ENCODE data around the gene CDK17. TPM values are rescaled to one million over a fixed set of nuclear protein-coding genes. Genes with fewer than 3 reads are reported as not detected.
"Not testable (repeated sequence)": the region's sequence is repeated elsewhere in the genome, so short reads cannot be mapped to it uniquely, and the experiment has no call there.

CDK17 gene
- total RNA-seq, 2 experiments from 2014 or later: 38.7 to 43.5 TPM

DNA sequence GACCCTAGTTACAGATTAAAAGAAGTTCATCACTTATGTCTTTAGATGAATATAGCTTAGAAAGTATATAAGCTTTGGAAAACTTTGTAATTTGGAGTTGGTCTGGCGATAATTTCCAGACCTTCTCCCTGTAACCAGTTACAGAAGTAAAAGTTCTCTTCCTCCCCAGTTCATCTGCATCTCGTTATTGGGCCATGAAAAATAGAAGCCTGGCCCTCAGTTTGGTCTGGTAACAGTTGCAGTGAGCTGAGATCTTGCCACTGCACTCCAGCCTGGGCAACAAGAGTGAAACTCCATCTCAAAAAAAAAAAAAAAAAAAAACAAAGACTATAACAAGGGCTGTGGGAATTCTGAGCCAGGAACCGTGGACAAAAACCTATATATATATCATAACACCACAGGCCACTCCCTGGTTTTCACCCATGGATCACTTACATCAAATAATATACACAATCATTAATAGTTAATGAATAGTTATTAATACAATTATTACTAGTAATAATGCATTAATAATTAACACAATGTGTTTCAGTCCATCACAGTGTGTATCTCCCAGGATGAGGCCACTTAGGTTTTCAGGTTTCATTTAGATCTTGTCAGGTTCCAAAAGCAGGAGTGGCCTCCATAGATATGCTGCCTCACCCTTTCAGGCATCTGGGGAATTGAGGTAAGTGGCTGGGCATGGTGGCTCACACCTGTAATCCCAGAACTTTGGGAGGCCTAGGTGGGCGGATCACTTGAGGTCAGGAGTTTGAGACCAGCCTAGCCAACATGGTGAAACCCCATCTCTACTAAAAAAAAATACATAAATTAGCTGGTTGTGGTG is 32.5 kb upstream of the CDK17 start:
- POLR2A ChIA-PET; H3K9me3 Mint-ChIP-seq; H3K4me3 Mint-ChIP-seq; H3K27me3 Mint-ChIP-seq; DNase-seq; H3K36me3 Mint-ChIP-seq (ENCODE audit: low read depth): not testable (repeated sequence)
- Mint-ChIP-seq H3K4me1 (peaks cover 47% of the 10 kb centered on the region), H3K27ac (peak overlapping the region; percentile 31)
- CTCF ChIA-PET: interaction anchor here (0.6 to 2.0 kb wide), 3 partner anchors 15 to 57 kb away, joined by 3 to 8 read pairs (median 6); partner anchors contain the start of genes CDK17 and CFAP54

GRCh38 chr12:96431067-96431466 is 30.8 kb upstream of the CDK17 start:
- DNase-seq: no peak
- H3K4me3 Mint-ChIP-seq: no peak overlapping the region
- ChIA-PET CTCF (interaction anchor here (0.8 to 1.9 kb wide), 2 partner anchors 9 to 13 kb away, joined by 3 to 4 read pairs; no protein-coding TSS in a partner anchor), POLR2A (no interaction called here)
- H3K9me3 Mint-ChIP-seq: peaks cover 6% of the 10 kb centered on the region
- no peaks in the 10 kb centered on the region for H3K27me3 Mint-ChIP-seq
- peaks cover 6% of the 10 kb centered on the region for H3K36me3 Mint-ChIP-seq (ENCODE audit: low read depth)
- H3K27ac Mint-ChIP-seq: no peak overlapping the region
- peaks cover 49% of the 10 kb centered on the region for H3K4me1 Mint-ChIP-seq

DNA sequence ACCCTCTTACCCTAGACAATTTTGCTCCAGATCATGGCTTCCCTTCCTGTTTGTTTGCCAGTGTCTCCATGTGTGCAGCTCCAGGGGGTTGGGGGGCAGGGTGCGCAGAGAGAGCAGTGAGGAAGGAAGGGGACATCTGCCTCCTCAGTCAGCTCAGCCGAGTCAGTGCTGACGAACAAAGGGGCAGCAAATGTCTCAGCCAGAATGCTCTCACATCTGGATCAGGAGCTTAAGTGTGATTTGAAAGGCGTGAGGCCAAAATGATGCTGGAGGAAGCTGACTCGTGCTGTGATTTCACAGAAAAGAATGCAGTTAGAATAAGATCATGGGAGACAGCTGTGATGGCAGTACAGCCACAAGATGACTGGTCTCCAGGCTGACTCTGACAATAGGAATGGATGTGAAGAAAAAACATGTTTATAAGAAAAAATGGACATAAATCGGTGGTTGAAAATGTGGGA is 27.1 kb upstream of the CDK17 start:
- POLR2A ChIA-PET: no interaction called here
- Mint-ChIP-seq H3K4me3 (no peak overlapping the region), H3K9me3 (no peaks in the 10 kb centered on the region), H3K27me3 (no peaks in the 10 kb centered on the region), H3K27ac (peak overlapping the region; percentile 42), H3K4me1 (peaks cover 43% of the 10 kb centered on the region), H3K36me3 (ENCODE audit: low read depth) (no peaks in the 10 kb centered on the region)
- DNase-seq: no peak
- CTCF ChIA-PET: interaction anchor here (1.1 kb wide), 1 partner anchor 18 kb away, joined by 3 read pairs; no protein-coding TSS in a partner anchor

GRCh38 chr12:96425951-96426350 is 25.7 kb upstream of the CDK17 start:
- no peaks in the 10 kb centered on the region for H3K9me3 Mint-ChIP-seq
- H3K27me3 Mint-ChIP-seq: no peaks in the 10 kb centered on the region
- no peak for DNase-seq
- ChIA-PET POLR2A (no interaction called here), CTCF (interaction anchor here (0.6 to 1.0 kb wide), 2 partner anchors 14 to 64 kb away, joined by 3 read pairs; partner anchors contain the start of gene CFAP54)
- H3K4me3 Mint-ChIP-seq: no peak overlapping the region
- H3K4me1 Mint-ChIP-seq: peaks cover 49% of the 10 kb centered on the region
- peaks cover 3% of the 10 kb centered on the region for H3K36me3 Mint-ChIP-seq (ENCODE audit: low read depth)
- H3K27ac Mint-ChIP-seq: peak overlapping the region; percentile 64

GRCh38 chr12:96425321-96425720 is 25.1 kb upstream of the CDK17 start:
- DNase-seq: peak; percentile 19
- H3K27ac Mint-ChIP-seq: no peak overlapping the region
- POLR2A ChIA-PET: no interaction called here
- no peaks in the 10 kb centered on the region for H3K27me3 Mint-ChIP-seq
- CTCF ChIA-PET: interaction anchor here (1.0 kb wide), 1 partner anchor 64 kb away, joined by 3 read pairs; the partner anchor contains the start of gene CFAP54
- H3K9me3 Mint-ChIP-seq: no peaks in the 10 kb centered on the region
- no peak overlapping the region for H3K4me3 Mint-ChIP-seq
- peaks cover 4% of the 10 kb centered on the region for H3K36me3 Mint-ChIP-seq (ENCODE audit: low read depth)
- H3K4me1 Mint-ChIP-seq: peaks cover 55% of the 10 kb centered on the region

DNA sequence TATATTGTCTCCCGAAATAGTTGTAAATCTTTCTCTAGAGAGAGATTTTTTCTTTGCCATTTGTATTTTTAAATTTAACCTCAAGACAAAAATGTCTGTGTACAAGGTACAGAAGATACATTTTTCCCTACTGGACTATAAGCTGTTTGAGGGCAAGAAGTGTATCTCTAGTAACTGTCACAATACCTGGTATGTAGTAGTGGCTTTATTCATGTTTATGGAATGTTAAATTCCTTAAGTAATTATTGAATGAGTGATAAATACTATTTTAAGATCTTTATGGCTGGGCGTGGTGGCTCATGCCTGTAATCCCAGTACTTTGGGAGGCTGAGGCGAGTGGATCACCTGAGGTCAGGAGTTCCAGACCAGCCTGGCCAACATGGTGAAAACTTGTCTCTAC is 24.4 kb upstream of the CDK17 start:
- Mint-ChIP-seq H3K4me3 (no peak overlapping the region), H3K36me3 (ENCODE audit: low read depth) (peaks cover 6% of the 10 kb centered on the region), H3K27me3 (no peaks in the 10 kb centered on the region), H3K4me1 (peaks cover 56% of the 10 kb centered on the region), H3K27ac (no peak overlapping the region), H3K9me3 (no peaks in the 10 kb centered on the region)
- DNase-seq: no peak
- ChIA-PET POLR2A (no interaction called here), CTCF (no interaction called here)

DNA sequence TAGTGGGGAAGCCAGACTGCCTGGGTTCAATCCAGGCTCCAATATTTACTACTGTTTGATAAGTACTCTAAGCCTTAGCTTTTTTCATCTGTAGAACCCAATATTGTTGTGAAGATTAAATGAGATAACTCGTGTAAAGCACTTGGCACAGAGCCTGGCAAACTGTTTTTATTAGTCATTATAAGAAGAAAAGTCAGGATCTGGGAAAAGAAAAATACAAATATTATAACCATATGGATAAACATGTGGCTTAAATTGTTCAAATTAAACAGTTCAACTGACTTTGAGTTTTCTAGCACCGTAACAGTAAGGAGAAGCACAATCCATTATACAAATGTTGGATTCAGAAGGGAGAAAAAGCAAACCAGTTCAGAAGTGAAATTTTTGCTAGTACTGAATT is 22.0 kb upstream of the CDK17 start:
- ChIA-PET CTCF (interaction anchor here (0.8 to 1.4 kb wide), 6 partner anchors 8 to 67 kb away, joined by 3 to 8 read pairs (median 4); partner anchors contain the start of gene CFAP54), POLR2A (no interaction called here)
- Mint-ChIP-seq H3K27me3 (no peaks in the 10 kb centered on the region), H3K36me3 (ENCODE audit: low read depth) (peaks cover 6% of the 10 kb centered on the region), H3K27ac (no peak overlapping the region), H3K4me1 (peaks cover 58% of the 10 kb centered on the region), H3K9me3 (no peaks in the 10 kb centered on the region), H3K4me3 (no peak overlapping the region)
- no peak for DNase-seq

- peaks cover 7% of the 10 kb centered on the region for H3K36me3 Mint-ChIP-seq (ENCODE audit: low read depth)
- peak; percentile 24 for DNase-seq
- POLR2A ChIA-PET: no interaction called here
- H3K9me3 Mint-ChIP-seq: no peaks in the 10 kb centered on the region
- H3K4me1 Mint-ChIP-seq: peaks cover 59% of the 10 kb centered on the region
- H3K27me3 Mint-ChIP-seq: no peaks in the 10 kb centered on the region
- CTCF ChIA-PET: no interaction called here
- peak overlapping the region; percentile 91 for H3K27ac Mint-ChIP-seq
- peak overlapping the region; percentile 63 for H3K4me3 Mint-ChIP-seq
Measured at GRCh38 chr12:96421014-96421413, 20.8 kb upstream of the CDK17 start.

- CTCF ChIA-PET: interaction anchor here (0.9 to 7.5 kb wide), 5 partner anchors 9 to 205 kb away, joined by 3 to 68 read pairs (median 4); partner anchors contain the start of genes CDK17 and CFAP54
- POLR2A ChIA-PET: no interaction called here
- no peak for DNase-seq
- H3K36me3 Mint-ChIP-seq (ENCODE audit: low read depth): peaks cover 7% of the 10 kb centered on the region
- peaks cover 52% of the 10 kb centered on the region for H3K4me1 Mint-ChIP-seq
- H3K4me3 Mint-ChIP-seq: peak overlapping the region; percentile 63
- H3K9me3 Mint-ChIP-seq: no peaks in the 10 kb centered on the region
- H3K27me3 Mint-ChIP-seq: no peaks in the 10 kb centered on the region
- H3K27ac Mint-ChIP-seq: peak overlapping the region; percentile 91
Measured at GRCh38 chr12:96420277-96420835, 20.1 kb upstream of the CDK17 start.

GRCh38 chr12:96419576-96420276 is 19.5 kb upstream of the CDK17 start:
- no peak for DNase-seq
- POLR2A ChIA-PET: no interaction called here
- peaks cover 7% of the 10 kb centered on the region for H3K36me3 Mint-ChIP-seq (ENCODE audit: low read depth)
- no peaks in the 10 kb centered on the region for H3K9me3 Mint-ChIP-seq
- CTCF ChIA-PET: interaction anchor here (0.9 to 7.5 kb wide), 6 partner anchors 9 to 204 kb away, joined by 3 to 68 read pairs (median 4); partner anchors contain the start of genes CDK17 and CFAP54
- peak overlapping the region; percentile 52 for H3K27ac Mint-ChIP-seq
- no peak overlapping the region for H3K4me3 Mint-ChIP-seq
- H3K4me1 Mint-ChIP-seq: peaks cover 49% of the 10 kb centered on the region
- H3K27me3 Mint-ChIP-seq: no peaks in the 10 kb centered on the region

GRCh38 chr12:96417688-96418087 is 17.4 kb upstream of the CDK17 start:
- H3K9me3 Mint-ChIP-seq; H3K36me3 Mint-ChIP-seq (ENCODE audit: low read depth); H3K27me3 Mint-ChIP-seq; H3K4me3 Mint-ChIP-seq; DNase-seq; H3K27ac Mint-ChIP-seq: not testable (repeated sequence)
- H3K4me1 Mint-ChIP-seq: peaks cover 51% of the 10 kb centered on the region
- CTCF ChIA-PET: interaction anchor here (1.2 to 7.5 kb wide), 5 partner anchors 13 to 230 kb away, joined by 3 to 68 read pairs (median 5); partner anchors contain the start of genes CDK17 and CFAP54
- POLR2A ChIA-PET: interaction anchor here (0.6 kb wide), 1 partner anchor 37 kb away, joined by 3 read pairs; no protein-coding TSS in a partner anchor

DNA sequence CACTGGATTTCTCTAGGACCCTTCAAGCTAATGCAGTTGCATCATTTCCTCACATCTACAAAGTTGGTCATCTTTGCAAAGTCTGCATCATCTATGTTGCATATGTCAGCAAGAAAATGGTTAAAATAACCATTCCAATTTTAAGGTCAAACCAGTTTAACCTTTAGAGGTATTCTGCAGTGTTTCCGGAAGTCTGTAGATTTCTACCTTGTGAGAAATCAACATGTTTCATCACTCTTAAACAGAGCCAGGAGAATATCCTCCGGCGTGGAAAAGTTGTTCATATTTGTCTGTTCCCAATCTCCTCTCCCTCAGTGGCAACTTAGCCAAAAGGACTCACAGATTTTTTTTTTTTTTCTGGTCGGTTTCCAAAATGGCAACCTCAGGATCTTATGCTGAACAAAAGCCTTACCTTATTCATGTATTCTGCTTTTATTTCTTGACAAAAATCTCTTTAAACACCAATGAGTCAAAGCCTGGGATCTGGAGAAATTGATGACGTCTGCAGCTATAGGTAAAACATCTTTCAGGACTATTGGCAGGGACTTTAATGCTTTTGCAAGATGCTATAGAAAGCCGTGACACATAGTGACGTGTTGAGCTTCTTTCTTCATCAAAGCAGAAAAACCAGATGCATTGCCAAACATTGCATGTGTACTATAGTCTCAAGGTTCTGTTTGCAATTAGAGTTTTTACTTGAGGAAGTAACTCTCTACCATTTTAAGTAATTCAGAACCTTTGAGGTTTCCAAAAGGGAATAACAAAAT is 16.0 kb upstream of the CDK17 start:
- Mint-ChIP-seq H3K27me3 (no peaks in the 10 kb centered on the region), H3K36me3 (ENCODE audit: low read depth) (peaks cover 7% of the 10 kb centered on the region), H3K27ac (no peak overlapping the region), H3K4me3 (no peak overlapping the region), H3K4me1 (peaks cover 49% of the 10 kb centered on the region), H3K9me3 (no peaks in the 10 kb centered on the region)
- CTCF ChIA-PET: interaction anchor here (0.6 to 7.5 kb wide), 4 partner anchors 9 to 20 kb away, joined by 3 to 68 read pairs (median 4); partner anchors contain the start of gene CDK17
- DNase-seq: no peak
- POLR2A ChIA-PET: no interaction called here
